Right hindlimb (tissue), 1 donor: Measurements from ENCODE around the gene ENG.
"Not testable (repeated sequence)": the region's sequence is repeated elsewhere in the genome, so short reads cannot be mapped to it uniquely, and the experiment has no call there.

Experiments
- DNase-seq: peaks from one replicate; pipeline ENCODE4 v3.0.0-alpha.2; 2018

Gene ENG

DNA sequence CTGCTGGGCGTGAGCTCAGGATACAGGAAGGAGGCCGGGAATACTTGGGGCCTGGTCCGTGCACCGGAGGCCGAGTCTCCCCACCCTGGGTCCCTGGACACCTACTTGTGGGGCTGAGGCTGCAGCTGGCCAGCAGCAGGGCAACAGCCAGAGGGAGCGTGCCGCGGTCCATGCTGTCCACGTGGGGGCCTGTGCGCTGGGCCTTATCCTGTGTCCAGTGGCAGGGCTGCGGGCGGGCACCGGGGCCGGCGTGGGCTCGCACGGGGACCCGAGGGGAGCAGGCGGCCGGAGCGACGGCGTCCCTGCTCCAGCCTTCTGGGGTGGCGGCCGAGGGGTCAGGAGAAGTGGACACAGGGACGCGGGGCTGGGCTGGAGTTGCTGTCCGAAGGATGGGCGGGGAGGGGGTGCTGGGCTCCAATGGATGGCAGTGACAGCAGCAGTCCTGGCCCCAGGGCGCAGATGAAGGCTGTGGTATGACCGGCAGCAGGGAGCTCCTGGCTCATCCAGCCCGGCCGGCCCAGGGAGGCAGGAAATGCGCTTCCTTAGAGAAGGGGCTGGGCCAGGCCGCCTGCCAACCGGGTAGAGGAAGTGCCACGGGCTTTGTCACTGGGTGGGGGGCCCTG lies at the start of gene ENG:
ENG (minus strand) TSS at position 475 of the 623 bp plus-strand sequence; CDS start at position 172, 303 bp downstream.
- peak; percentile 83 for DNase-seq

DNA sequence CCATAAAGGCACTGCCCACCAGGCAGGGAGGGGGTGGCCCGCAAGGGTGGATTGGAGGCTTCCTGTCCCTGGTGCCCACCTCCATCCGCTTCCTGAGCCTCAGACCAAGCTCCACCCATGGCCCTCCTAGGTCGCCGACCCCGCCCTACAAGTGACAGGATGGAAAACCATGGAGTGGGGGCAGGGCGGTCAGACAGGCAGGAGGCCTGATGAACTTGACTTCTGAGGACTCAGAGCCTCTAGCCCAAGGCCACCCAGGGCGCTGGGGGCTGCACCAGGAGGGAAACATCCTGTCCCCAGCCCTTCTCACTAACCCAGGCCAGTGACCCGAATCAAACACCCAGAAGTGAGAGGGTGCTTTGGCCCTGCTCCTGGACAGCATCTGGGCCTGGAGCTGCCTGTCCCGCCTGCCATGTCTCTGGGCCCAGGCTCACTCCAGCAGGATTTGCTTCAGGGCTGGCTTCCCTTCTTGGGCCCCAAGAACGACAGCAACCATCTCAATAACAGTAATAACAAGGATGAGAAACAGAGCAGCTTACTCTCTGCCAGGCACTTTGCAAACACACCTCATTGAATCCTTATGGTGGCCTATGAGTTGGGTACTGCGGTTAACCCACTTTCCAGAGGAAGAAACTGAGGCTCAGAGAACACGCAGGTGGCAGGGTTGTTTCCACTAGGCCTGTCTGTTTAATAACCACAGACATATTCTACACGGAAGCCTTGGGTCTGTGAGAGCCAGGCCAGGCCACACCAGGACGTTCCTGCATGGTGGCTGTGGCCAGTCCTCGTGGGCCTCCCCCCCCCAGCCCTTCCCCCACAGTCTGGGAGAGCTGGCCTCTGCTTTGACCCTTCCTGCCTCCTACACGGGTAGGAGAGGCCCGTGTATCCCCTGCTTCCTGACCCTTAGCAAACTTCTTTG lies 49.4 kb upstream of the ENG start:
- DNase-seq, result peak; percentile 81

DNA sequence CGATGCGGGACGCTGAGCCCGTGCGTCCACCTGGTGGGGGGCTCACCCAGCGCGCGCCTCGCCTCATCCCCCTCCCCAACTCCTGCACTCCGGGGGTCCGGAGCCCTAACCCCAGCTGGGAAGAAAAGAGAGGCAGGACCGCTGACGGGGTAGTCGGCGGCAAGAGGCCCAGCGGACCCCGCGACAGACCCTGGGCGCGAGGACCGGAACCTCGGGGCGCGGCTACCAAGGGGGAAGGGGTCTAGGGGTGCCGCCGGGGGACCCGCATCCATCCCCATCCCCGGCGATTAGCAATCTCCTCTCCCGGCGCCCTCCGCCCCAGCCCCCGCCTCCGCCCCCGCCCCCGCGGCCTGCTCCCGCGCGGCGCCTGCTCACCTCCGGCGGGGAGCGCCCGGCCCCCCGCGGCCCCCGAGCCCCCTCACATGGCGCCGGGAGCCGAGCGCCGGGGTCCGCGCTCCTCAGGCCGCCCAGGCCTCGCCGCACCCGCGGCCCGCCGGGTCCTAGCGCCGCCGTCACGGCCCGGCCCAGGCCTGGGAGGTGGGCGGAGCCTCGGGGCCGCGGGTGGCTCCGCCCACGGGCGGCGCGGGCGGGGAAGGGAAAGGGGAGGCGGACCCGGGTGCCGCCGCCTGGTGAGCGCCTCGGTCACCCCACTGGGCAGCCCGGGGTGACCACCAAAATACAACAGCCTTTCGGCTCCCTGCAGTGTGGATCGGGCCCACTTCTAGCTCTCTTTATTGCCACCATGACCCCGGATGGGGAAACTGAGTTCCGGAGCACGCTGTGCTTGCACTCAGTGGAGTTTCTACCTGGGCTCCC lies 44.9 kb upstream of the ENG start, which contains the start of gene ST6GALNAC6:
ST6GALNAC6 (minus strand) TSS at position 476 of the 816 bp plus-strand sequence. CDS start 1,622 bp downstream, outside the sequence.
- DNase-seq, result peak; percentile 85

DNA sequence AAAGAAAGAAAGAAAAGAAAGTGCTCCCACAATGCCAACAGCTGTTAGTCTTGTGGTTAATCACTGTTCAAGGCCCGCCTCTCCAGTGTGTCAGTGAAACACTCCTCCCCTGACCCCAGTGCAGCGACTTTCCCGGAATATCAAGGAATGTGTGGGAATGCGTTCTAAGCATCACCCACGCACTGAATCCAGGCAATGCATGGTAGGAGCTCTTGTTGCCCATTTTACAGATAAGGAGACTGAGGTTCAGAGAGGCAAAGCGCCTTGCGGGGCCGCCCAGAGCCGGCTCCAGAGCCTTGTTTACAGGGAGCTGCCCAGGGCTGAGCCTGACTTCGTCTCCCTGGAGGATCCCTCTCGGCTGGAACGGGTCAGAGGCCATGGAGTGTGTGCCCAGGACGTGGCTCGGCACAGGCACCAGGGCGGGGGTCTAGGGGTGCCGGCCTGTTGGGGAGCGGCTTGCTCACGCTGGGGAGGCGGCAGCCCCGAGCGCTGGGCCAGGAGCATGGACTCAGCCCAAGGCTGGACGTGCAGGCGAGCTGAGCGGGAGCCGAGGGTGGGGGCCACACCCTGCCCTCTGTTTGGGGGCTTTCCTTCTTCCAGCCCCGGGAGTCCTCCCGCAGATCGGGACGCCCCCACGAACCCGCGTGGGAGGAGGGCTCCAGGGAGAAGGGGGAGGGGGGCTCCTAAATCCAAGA lies 44.1 kb upstream of the ENG start:
- peak; percentile 72 for DNase-seq

DNA sequence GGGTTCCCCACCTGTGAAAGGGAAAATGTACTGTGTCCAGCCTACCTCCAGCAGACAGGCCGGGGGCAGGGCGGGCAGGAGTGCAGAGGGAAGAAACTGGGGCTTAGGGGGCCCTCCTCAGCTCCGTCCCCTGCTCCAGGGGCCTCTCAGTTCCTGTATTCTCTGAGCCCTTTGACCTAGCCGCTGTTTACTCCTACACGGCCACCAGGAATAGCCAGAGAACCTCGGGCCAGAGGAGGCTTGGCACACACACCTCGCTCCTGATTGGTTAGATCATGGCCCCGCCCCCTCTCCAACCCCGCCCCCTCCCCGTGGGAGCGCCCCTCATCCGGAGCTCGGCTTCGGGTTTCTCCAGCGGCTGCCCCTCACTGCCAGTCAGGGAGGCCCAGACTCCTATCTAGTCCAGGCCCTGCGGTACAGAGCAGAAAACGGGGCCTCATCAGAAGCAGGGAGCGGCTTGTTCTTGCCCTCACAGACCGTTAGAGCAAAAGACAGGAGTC lies 42.8 kb upstream of the ENG start:
- DNase-seq, result peak; percentile 92

DNA sequence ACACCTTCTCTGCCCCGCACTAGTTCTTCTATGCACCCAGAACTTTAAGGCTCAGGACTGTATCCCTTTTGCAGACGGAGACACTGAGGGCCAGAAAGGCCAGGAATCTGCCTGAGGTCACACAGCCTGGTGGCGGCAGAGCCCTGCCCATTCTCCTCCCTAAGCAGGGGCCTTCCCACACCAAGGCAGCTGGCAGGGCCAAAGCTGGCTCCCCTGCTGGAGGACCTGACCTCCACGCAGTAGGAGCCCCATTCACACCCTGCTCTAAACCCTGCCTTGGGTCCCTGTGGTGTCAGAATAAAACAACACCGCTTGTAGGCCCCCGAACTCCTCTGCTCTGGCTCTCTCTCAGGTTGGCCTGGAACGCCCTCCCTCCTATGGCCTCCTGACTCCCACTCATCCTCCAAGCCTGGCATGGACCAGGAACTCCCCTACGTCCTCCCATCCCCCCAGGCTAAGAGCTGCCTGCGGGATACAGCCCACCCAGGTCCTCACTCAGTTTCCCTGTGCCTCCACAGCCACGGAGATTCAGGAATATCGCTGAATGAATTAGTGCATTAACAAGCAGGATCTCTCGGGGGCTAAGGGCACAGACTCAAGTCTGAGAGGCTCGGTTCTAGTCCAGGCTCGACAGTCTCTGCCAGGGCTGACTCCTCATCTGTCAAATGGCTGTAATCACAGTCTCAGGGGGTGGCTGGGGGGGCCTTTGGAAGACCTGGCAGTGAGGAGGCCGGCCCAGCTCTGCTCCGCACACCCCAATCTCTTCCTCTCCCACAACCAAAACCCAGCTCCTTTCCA lies 42.1 kb upstream of the ENG start:
- no peak for DNase-seq

DNA sequence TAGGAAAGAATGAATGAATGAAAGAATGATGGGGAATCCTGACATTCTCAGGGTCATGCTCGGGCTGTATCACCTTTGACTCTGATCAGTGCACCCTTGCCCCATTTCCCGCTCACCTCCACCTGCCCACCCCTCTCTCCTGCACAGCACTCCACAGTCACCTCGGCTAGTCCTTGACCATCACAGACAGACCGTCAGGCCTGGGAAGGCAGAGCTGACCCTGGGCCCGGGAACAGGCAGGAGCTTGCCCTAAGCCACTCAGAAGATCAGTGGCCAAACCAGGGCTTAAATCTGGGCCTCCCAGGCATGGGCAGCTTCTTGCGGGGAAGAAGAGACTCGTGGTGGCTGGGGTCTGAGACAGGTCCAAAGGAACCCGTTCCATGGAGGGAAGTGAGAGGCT lies 41.4 kb upstream of the ENG start:
- no peak for DNase-seq

DNA sequence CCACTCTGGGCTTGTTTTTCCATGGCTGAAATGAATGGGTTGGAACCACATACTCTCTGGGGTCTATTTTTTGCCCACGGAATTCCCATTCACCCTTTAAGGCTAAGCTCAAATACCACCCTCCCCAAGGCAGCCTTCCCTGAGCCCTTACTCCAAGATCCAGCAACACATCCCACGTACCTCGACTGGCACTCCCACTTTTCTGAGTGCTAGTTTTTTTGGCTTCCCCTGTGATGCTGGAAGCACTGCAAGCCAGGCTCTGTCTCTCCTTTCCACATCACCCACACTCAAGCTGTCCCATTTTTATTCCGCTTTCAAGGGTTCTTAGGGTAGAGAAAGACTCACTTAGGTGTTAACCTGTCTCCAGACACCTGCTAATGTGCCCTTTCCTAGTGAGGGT lies 38.9 kb upstream of the ENG start:
- DNase-seq, result no peak

DNA sequence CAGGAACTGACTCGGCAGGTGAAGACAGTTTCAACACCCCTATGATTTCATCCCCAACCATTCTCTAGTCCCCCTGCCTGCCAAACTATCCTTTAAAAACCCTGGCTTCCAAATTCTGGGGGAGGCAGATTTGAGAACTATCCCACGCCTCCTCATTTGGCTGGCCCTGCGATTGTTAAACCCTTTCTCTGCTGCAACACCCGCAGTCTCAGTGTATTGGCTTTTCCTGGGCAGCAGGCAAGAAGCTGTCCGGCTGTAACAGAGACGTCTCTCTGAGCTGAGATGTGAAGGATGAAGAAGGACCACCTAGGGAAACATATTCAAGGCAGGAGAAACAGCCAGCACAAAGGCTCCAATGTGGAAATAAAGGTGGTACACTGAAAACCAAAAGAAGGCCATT lies 38.4 kb upstream of the ENG start:
- DNase-seq, result no peak

DNA sequence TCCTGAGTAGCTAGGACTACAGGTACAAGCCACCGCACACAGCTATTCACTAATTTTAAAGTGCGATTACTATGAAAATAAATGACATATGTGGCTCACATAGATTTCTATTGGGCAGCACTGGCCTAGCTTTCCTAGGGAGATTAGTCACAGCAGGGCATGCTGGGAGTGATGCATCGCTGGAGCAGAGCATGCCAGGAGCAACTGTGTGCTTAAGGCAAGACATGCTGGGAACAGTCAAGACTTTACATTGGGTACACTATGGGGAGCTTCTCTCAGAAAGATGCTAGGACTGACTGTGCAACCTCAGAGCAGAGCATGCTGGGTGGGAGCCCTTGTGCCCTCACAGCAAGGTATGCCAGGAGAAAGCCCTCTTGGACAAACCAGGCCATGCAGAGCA lies 35.6 kb upstream of the ENG start:
- no peak for DNase-seq

DNA sequence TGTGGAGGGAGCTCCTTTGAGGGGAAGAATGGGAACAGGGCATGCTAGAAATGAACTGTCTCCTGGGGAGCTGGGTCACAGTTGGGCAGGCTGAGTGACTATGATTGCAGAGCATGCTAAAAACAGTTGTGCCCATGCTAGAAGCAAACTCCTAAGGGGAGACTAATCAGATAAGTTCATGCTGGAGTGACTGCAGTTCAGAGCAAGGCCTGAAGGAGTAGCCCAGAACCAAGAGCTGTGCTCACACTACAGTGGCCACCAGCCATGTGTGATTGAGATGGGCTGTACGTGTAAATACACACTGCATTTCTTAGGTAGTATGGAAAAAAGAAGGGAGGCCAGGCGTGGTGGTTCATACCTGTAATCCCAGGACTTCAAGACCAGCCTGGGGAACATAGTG lies 33.3 kb upstream of the ENG start:
- DNase-seq, result no peak

DNA sequence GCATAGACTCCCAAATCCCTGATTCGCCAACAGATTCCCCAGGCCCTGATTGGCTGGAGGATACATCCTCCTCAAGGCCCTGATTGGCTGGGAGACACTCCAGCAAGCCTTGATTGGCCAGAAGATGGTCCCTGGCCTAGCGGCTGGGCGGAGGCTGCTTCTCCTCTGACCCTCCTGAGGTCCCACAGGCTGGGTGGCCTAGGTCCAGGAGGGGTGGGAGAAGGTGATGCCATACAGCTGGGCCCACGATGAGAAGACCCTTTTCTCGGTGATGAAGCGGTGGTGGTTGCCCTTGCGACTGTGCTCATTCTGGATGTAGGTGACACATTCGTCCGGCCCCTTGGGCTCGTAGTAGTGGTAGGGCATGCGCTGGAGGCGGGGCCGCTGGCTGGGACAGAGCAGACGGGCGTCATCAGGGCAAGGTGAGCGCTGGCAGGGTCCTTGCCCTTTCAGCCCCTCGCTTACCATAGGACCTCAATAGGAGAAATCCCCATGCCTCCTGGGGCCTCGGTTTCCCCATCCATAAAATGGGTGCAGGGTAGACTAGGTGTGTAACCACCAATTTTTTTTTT lies 32.0 kb upstream of the ENG start:
- no peak for DNase-seq

DNA sequence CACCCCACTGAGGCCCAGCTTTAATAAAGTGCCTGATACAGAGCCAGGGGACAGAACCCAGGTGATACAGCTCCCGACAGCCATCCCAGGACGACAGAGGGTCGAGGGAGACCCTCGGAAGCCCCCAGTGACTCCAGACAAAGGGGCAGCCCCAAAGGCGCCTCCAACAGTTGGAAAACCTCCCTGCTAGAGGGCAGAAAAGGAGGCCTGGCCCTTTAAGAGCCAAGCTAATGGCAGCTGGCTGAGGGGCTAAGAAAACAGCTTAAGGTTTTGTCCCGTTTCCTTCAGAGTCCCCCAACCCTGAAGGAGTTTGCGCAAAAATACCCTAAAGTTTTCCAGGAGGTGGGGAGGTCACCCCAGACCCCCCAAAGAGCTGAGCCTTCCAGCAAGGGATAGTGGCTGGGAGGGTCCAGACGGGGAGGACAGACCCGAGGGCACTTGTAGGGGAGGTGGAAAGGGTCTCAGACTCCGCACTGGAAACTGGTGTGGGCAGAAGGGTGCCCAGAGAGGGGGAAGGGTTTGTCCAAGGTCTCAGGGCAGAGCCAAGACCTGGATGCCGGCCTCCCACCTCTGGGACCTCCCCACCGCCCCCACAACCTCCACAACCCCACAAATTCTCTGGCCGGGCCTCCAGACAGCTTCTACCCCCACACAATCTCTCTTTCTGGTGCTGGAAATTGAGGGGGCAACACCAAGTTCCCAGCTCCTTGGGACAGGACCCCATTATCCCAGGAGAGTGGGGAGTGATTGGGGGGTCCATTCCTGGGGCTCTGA lies 31.2 kb upstream of the ENG start:
- no peak for DNase-seq

DNA sequence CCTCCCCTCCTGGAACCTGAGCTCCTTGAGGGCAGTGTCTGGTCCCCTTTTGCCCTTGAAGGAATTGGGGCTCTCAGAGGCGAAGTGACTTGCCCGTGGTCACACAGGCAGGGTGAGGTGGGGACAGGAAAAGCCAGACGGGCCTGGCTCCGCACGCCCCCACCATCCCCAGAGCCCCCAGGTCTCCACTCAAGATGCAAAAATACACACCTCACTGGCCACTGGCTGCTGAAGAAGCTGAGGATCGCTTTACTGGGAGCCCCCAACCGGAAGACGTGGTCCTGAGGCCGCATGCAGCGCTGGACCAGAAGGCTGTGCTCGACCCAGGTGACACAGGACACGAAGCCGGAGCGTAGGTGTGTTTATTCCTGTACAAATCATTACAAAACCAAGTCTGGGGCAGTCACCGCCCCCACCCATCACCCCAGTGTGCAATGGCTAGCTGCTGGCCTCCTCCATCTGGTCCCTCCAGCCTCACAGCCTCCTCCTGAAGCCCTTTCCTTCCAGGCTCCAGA lies 30.6 kb upstream of the ENG start:
- no peak for DNase-seq

DNA sequence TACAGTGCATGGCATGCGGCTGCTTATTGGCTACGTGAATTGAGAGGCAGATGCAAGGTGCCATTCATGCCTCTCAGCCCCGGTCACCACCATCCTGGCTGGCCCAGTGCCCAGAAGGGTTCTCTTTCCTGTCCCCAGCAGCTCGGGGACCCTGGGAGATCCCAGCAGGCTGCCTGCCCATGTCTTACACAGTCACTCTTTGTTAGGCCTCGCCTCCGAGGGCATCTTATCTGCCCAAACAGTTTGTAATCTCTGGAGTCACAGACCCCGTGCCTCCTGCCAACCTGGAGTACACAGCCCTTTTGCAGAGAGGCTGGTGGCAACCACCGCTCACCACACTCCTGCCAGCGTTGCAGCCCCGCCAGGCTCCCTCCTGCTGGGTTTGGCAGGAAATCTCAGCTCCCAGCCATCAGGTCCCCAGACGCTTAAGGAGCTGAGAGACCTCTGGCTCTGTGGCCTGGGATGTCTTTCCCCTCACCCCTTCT lies 30.0 kb upstream of the ENG start:
- no peak for DNase-seq

DNA sequence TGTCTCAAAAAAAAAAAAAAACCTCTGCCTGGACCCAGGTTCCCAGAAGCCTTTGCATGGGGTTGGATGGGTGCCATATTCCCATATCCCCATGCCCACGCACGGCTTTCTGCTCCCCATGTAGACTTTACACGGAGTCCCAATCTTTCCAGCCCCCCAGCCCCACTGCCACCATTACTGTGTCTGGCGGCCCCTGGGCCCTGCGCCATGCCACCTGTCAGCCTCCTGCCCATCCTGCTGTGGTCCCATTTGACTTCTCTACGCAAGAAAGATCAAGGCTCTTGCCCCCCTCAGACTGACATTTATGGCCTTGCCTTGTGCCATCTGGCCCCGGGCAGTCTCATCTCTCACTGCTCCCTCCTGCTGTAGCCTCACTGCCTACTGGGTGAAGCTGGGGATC lies 29.5 kb upstream of the ENG start:
- DNase-seq, result no peak

DNA sequence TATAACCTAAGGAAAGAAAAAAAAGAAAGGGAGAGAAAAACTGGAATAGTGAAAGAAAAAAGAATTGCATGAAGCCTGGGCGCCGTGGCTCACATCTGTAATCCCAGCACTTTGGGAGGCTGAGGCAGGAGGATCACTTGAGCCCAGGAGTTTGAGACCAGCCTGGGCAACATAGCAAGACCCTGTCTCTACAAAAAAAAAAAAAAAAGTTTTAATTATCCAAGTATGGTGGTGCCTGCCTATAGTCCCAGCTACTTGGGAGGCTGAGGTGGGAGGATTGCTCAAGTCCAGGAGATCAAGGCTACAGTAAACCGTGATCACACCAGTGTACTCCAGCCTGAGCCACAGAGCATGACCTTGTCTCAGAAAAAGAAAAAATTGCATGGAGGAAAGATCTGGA lies 27.3 kb upstream of the ENG start:
- DNase-seq, result not testable (repeated sequence)

DNA sequence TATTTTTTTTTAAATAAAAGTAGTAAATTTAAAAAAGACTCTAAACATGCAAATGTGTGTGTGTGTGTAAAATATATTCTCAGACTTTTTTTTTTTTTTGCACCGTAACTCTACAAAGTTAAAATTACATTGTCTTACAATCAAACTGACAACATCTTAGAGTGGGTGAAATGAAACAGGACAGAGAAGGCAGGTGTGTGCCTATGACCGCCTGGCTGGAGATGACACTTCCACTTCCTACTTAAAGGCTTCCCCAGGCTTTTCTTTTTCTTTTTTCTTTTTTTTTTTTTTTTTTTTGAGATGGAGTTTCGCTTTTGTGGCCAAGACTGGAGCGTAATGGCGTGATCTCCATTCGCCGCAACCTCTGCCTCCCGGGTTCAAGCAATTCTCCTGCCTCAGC lies 25.7 kb upstream of the ENG start:
- DNase-seq, result no peak

DNA sequence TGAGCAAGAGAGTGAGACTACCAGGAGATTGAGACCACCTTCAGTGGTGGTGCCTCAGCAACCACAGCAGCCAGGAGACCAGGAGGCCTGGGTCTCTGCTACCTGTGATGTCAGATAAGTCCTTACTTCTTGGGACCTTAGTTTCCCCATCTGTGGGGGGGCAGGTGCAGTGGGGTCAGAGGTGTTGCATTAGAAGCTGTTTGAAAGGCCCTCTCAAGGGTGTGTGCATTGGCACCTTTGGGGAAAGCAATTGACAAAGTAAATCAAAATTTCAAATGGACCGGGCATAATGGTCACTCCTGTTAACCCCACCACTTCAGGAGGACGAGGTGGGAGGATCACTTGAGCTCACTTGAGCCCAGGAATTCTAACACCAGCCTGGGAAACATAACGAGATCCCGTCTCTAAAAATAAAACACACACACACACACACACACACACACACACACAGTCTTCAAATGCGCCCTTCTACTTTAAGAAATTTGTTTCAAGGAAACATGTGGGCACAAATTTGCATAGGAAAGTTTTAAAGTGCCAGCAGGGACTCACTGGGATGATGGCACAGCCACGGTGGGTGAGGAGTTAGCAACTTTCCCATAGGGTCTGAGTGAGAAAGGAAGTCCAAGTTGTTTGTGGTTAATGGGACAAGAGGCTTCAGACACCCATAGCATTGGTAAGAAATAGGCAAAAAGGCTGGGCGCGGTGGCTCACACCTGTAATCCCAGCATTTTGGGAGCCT lies 24.4 kb upstream of the ENG start:
- DNase-seq, result no peak
